OCI-LY1 (cell line): ENCODE data around the gene KCNH4.

Experiments
- EZH2 ChIP-seq: fragments of 200-600 bp; sonication (generic), shearing (Covaris generic); IDR thresholded peaks from 2 replicates; pipeline ENCODE4 v1.8.0; 2017; ENCODE audit warnings: borderline replicate concordance, mixed run types, mild to moderate bottlenecking, antibody characterized with exemption, low read length, moderate library complexity, mixed read lengths
- TF ChIP-seq, protein P1 (sequence below): fragments of 200-600 bp; sonication (generic), shearing (Covaris generic); IDR thresholded peaks from 2 replicates; pipeline ENCODE4 v1.5.1; 2017; ENCODE audit warnings: mild to moderate bottlenecking, antibody characterized with exemption, low read length, moderate library complexity, mixed read lengths

DNA sequence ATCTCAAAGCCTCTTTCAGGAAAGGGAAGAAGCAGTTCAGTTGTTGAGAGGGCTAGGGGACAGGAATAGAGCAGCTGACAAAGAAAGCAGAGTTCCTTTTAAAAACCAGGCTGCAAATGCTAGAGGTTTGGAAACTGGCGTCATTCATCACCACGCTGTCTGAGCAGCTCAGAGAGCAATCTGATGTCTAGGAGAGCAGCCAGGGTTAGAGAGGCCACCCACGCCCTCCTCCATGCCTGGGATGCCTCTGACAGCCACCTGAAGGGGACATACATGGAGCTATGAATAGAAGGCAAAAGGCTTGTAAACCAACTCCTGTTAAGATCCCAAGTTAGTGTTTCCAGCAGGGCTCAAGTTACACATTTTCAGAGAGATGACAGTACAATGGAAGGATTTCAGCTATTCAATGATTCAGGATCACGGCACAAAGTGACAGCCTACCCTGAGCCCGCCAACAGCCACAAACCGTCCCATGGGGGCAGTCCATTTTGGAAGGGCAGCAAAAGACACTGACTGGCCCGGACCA lies 38.5 kb downstream of the KCNH4 start:
- TF ChIP-seq, protein P1, sequence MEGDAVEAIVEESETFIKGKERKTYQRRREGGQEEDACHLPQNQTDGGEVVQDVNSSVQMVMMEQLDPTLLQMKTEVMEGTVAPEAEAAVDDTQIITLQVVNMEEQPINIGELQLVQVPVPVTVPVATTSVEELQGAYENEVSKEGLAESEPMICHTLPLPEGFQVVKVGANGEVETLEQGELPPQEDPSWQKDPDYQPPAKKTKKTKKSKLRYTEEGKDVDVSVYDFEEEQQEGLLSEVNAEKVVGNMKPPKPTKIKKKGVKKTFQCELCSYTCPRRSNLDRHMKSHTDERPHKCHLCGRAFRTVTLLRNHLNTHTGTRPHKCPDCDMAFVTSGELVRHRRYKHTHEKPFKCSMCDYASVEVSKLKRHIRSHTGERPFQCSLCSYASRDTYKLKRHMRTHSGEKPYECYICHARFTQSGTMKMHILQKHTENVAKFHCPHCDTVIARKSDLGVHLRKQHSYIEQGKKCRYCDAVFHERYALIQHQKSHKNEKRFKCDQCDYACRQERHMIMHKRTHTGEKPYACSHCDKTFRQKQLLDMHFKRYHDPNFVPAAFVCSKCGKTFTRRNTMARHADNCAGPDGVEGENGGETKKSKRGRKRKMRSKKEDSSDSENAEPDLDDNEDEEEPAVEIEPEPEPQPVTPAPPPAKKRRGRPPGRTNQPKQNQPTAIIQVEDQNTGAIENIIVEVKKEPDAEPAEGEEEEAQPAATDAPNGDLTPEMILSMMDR: no peak
- TF ChIP-seq EZH2: no peak
